ENCODE data around the gene CLTC. TPM values are rescaled to one million over a fixed set of nuclear protein-coding genes. Genes with fewer than 3 reads are reported as not detected.
A peak's percentile ranks its signal among the peaks of the same experiment; 100 is the strongest.

CLTC gene
- polyA plus RNA-seq, 1 of the 3 experiments (the other 2 are of a cell fraction), result 160 TPM

- TF ChIP-seq IRF3 (IDR thresholded peaks at IDR 0.05; ENCODE audit: low read depth, low read length), result no peak
Observed at GRCh38 chr17:59688008-59688407, 68.3 kb downstream of the CLTC start (continued).

DNA sequence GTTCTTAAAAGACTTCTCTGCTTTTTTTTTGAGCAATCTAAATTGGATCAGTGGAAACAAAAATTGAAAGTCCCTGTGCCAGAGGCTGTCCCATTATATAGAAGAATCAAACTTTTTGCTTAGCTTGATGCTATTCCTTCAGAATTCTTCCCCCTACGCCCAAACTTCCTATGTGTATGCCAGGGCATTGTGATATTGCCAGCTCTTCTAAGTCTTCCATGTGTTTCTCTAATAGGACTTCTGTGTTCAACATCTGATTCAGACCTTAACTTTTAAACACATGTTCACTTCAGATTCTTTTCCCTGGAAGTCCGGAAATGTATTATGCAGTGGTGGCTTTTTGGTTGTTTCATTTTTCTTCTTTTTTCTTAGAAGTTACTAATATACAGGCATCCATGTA, 68.8 kb downstream of the CLTC start:
- TF ChIP-seq GABPA (IDR thresholded peaks at IDR 0.05; ENCODE audit: low read depth) (no peak), RXRA (IDR thresholded peaks at IDR 0.05; ENCODE audit: borderline replicate concordance, low read depth) (no peak), SMC3 (IDR thresholded peaks at IDR 0.05; ENCODE audit: low read depth, low read length) (no peak), ZBTB33 (IDR thresholded peaks at IDR 0.05; ENCODE audit: borderline replicate concordance, low read depth) (no peak), MAX (IDR thresholded peaks at IDR 0.05; ENCODE audit: low read depth) (no peak), RCOR1 (IDR thresholded peaks at IDR 0.05; ENCODE audit: low read length) (no peak), RFX5 (IDR thresholded peaks at IDR 0.05; ENCODE audit: low read length) (no peak), POLR2AphosphoS5 (IDR thresholded peaks at IDR 0.05; ENCODE audit: low read depth, low read length) (no peak), PBX3 (IDR thresholded peaks at IDR 0.05) (no peak), FOXJ3 (CRISPR knock-in tag; IDR thresholded peaks at IDR 0.05) (no peak), SIN3A (IDR thresholded peaks at IDR 0.05; ENCODE audit: borderline replicate concordance, low read depth, low read length) (no peak), TAF1 (IDR thresholded peaks at IDR 0.05; ENCODE audit: borderline replicate concordance, low read depth, low read length) (no peak), CTCF (IDR thresholded peaks at IDR 0.05) (no peak), EP300 (IDR thresholded peaks at IDR 0.05; ENCODE audit: borderline replicate concordance in 1 of 2, low read depth in 1 of 2, low read length in 1 of 2) (no peak)
- TF ChIP-seq, protein P1, sequence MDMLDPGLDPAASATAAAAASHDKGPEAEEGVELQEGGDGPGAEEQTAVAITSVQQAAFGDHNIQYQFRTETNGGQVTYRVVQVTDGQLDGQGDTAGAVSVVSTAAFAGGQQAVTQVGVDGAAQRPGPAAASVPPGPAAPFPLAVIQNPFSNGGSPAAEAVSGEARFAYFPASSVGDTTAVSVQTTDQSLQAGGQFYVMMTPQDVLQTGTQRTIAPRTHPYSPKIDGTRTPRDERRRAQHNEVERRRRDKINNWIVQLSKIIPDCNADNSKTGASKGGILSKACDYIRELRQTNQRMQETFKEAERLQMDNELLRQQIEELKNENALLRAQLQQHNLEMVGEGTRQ (IDR thresholded peaks at IDR 0.05; ENCODE audit: borderline replicate concordance, low read depth, low read length), result no peak

More for the DNA sequence above, 68.8 kb downstream of the CLTC start:
- Histone ChIP-seq H4K20me1 (ENCODE audit: insufficient read depth) (0 out of 2 replicates have a peak, but pooled peaks cover 19% of the 10 kb centered on the region), H3K4me1 (ENCODE audit: control insufficient read depth in 1 of 2, insufficient read depth in 2 of 2, low read depth in 1 of 2, low read length in 1 of 2) (peaks cover 0 to 2% of the 10 kb centered on the region in 2 experiments; a peak in 2 of 4 replicates), H3K9me2 (no peaks in the 10 kb centered on the region), H3K36me3 (replicated peaks in 1 of 2; ENCODE audit: control insufficient read depth in 1 of 2, insufficient read depth in 2 of 2, low read length in 1 of 2) (peaks cover 84 to 95% of the 10 kb centered on the region in 2 experiments), H3K9ac (no peak overlapping the region), H3K27me3 (ENCODE audit: insufficient read depth) (no peaks in the 10 kb centered on the region), H3K9me3 (no peaks in the 10 kb centered on the region), H3K4me2 (no peak overlapping the region), H3K79me2 (ENCODE audit: insufficient read depth) (peaks cover 95% of the 10 kb centered on the region), H3K4me3 (ENCODE audit: low read depth in 2 of 2, low read length in 1 of 2) (no peak overlapping the region), H3F3A (replicated peaks; ENCODE audit: insufficient read depth) (peaks cover 78% of the 10 kb centered on the region), H3K27ac (ENCODE audit: low read depth in 2 of 2, low read length in 1 of 2) (peak overlapping the region in 1 of 2 experiments; percentile 6; a peak in 2 of 4 replicates), H2AFZ (ENCODE audit: low read depth) (no peak overlapping the region)
- CTCF ChIA-PET, result interaction anchor here (0.6 to 1.9 kb wide), 7 partner anchors 10 to 365 kb away, joined by 3 to 7 read pairs (median 3); no protein-coding TSS in a partner anchor
- 95% methylated on average over 2 of the region's 2 CpGs for WGBS (ENCODE audit: low lambda C conversion rate)
- no peak for DNase-seq
- POLR2A ChIA-PET, result interaction anchor here (0.6 to 1.1 kb wide), 3 partner anchors 9 to 65 kb away, joined by 3 to 6 read pairs (median 4); partner anchors contain the start of genes PTRH2 and VMP1

Data from SK-N-SH (cell line).